Tibial artery (tissue), 4 donors: ENCODE data around the gene COMMD8.
"Not testable (repeated sequence)": the region's sequence is repeated elsewhere in the genome, so short reads cannot be mapped to it uniquely, and the experiment has no call there.

Source experiments
- DNase-seq, 2 donors: peaks; one replicate each; pipeline ENCODE4 v3.0.0-alpha.2; 2019
- H3K27ac ChIP-seq, 2 donors: fragments of 200-600 bp; sonication (generic) in 1 of 2; 1 replicate in 1 of 2; 2 replicates in 1 of 2; pipeline ENCODE4 v1.5.1; 2018 to 2019; ENCODE audit warnings: mild to moderate bottlenecking in 1 of 2
- H3K27me3 ChIP-seq, 2 donors: fragments of 200-600 bp; sonication (generic) in 1 of 2; one replicate each; pipeline versions ENCODE4 v1.5.1 to v1.6.0; 2016 to 2019
- H3K36me3 ChIP-seq, 3 donors: fragments of 200-600 bp; sonication (generic) in 2 of 3; one replicate each; pipeline ENCODE4 v1.5.1; 2016 to 2019; ENCODE audit warnings: mild to moderate bottlenecking in 2 of 3
- H3K4me1 ChIP-seq, 4 donors: fragments of 200-600 bp; sonication (generic) in 2 of 4; 1 replicate in 3 of 4; 2 replicates in 1 of 4; pipeline ENCODE4 v1.5.1; 2016 to 2019
- H3K4me3 ChIP-seq, 2 donors: fragments of 200-600 bp; sonication (generic) in 1 of 2; 1 replicate in 1 of 2; 2 replicates in 1 of 2; pipeline ENCODE4 v1.5.1; 2018 to 2019; ENCODE audit warnings: mild to moderate bottlenecking in 2 of 2
- H3K9me3 ChIP-seq, 3 donors: fragments of 200-600 bp; sonication (generic) in 1 of 3; one replicate each; pipeline ENCODE4 v1.5.1; 2016 to 2019
- CTCF ChIP-seq, 2 experiments: fragments of 200-600 bp in 1 of 2; fragments of 450-650 bp in 1 of 2; IDR thresholded peaks; one replicate each; pipeline ENCODE4 v1.5.1; 2017 to 2019; ENCODE audit warnings: antibody characterized with exemption in 2 of 2, mild to moderate bottlenecking in 1 of 2, moderate library complexity in 1 of 2
- intact Hi-C: fragments of 100-400 bp; cut with DNase I; formaldehyde crosslinking; loops from one replicate; pipeline ENCODE4 v1.15.0; 2023; ENCODE audit warnings: low total_unique reads

COMMD8 gene

GRCh38 chr4:47488706-47489105, 25.2 kb upstream of the COMMD8 start:
- intact Hi-C loops = no loop called here

GRCh38 chr4:47486727-47487126, 23.2 kb upstream of the COMMD8 start:
- Histone ChIP-seq H3K27ac (peak overlapping the region; percentile 82 to 91), H3K4me1 (peaks cover 0 to 36% (median 6%) of the 10 kb centered on the region in 4 donors), H3K4me3 (peak overlapping the region; percentile 63 to 65)
- H3K9me3 ChIP-seq, DNase-seq, H3K36me3 ChIP-seq, intact Hi-C loops, H3K27me3 ChIP-seq: not testable (repeated sequence)

More at GRCh38 chr4:47488706-47489105, 25.2 kb upstream of the COMMD8 start:
- Histone ChIP-seq H3K9me3 (no peaks in the 10 kb centered on the region), H3K36me3 (no peaks in the 10 kb centered on the region), H3K27ac (no peak overlapping the region), H3K4me3 (no peak overlapping the region), H3K4me1 (peaks cover 0 to 51% (median 10%) of the 10 kb centered on the region in 4 donors), H3K27me3 (no peaks in the 10 kb centered on the region)
- no peak for TF ChIP-seq CTCF (IDR thresholded peaks at IDR 0.05)
- DNase-seq = no peak

- H3K4me1 ChIP-seq = peaks cover 0 to 32% (median 6%) of the 10 kb centered on the region in 4 donors
- intact Hi-C loops = no loop called here
- DNase-seq = no peak
- peak overlapping the region; percentile 63 to 65 for H3K4me3 ChIP-seq
- H3K36me3 ChIP-seq = no peaks in the 10 kb centered on the region
- no peak for TF ChIP-seq CTCF (IDR thresholded peaks at IDR 0.05)
- no peaks in the 10 kb centered on the region for H3K9me3 ChIP-seq
- peak overlapping the region; percentile 82 to 91 for H3K27ac ChIP-seq
- H3K27me3 ChIP-seq = no peaks in the 10 kb centered on the region
These were observed 22.8 kb upstream of the COMMD8 start for GRCh38 chr4:47486231-47486673.

GRCh38 chr4:47485768-47486167, 22.3 kb upstream of the COMMD8 start:
- Histone ChIP-seq H3K27me3 (no peaks in the 10 kb centered on the region), H3K4me3 (peak overlapping the region; percentile 63 to 65), H3K4me1 (peaks cover 0 to 27% (median 6%) of the 10 kb centered on the region in 4 donors), H3K36me3 (no peaks in the 10 kb centered on the region), H3K9me3 (no peaks in the 10 kb centered on the region), H3K27ac (peak overlapping the region; percentile 82 to 91)
- DNase-seq = no peak
- intact Hi-C loops = no loop called here
- TF ChIP-seq CTCF (IDR thresholded peaks at IDR 0.05) = no peak

- peak; percentile 28 to 33 for TF ChIP-seq CTCF (IDR thresholded peaks at IDR 0.05)
- peak; percentile 95 to 97 for DNase-seq
These were observed 21.7 kb upstream of the COMMD8 start, which contains the start of gene ATP10D for GRCh38 chr4:47485047-47485692. TSS of gene ATP10D (plus strand) at chr4:47485275. CDS start at chr4:47512541, 27,266 bp downstream.

GRCh38 chr4:47484168-47484567, 20.7 kb upstream of the COMMD8 start:
- no peak for TF ChIP-seq CTCF (IDR thresholded peaks at IDR 0.05)
- no peak for DNase-seq
- H3K27me3 ChIP-seq = no peaks in the 10 kb centered on the region
- peaks cover 0 to 15% (median 4%) of the 10 kb centered on the region in 4 donors for H3K4me1 ChIP-seq
- peak overlapping the region; percentile 82 to 91 for H3K27ac ChIP-seq
- intact Hi-C loops = no loop called here
- H3K4me3 ChIP-seq = no peak overlapping the region
- H3K9me3 ChIP-seq = no peaks in the 10 kb centered on the region
- no peaks in the 10 kb centered on the region for H3K36me3 ChIP-seq

More at GRCh38 chr4:47485047-47485692, 21.7 kb upstream of the COMMD8 start, which contains the start of gene ATP10D:
- Histone ChIP-seq H3K36me3 (no peaks in the 10 kb centered on the region), H3K4me3 (peak within 1 kb of the TSS; percentile 63 to 65), H3K27me3 (no peaks in the 10 kb centered on the region), H3K27ac (peak within 1 kb of the TSS; percentile 82 to 91), H3K4me1 (peaks cover 0 to 22% (median 4%) of the 10 kb centered on the region in 4 donors), H3K9me3 (no peaks in the 10 kb centered on the region)
- intact Hi-C loops = no loop called here
